IMR-90 (cell line): Measurements from ENCODE around the gene TECTB. TPM values are rescaled to one million over a fixed set of nuclear protein-coding genes. Genes with fewer than 3 reads are reported as not detected.

Experiments
- ATAC-seq: fragments of 200-7000 bp; cut with Tn5 transposase; 2 replicates; pipeline ENCODE4 v1.9.1; 2020; ENCODE audit warnings: low read depth, mild to moderate bottlenecking, moderate library complexity
- BruUV-seq: library from RNA; stranded (reverse); fragments of 400-500 nt; replicated peaks from 2 replicates; lab custom pipeline; 2021; lab: Mats Ljungman, UMichigan
- CTCF ChIA-PET: fragments of 300-600 bp; formaldehyde crosslinking; extraction: SDS; loops from one replicate; lab custom pipeline; 2021; ENCODE audit warnings: antibody characterized with exemption; lab: Yijun Ruan, JAX
- POLR2A ChIA-PET: fragments of 300-600 bp; sonication (Branson Sonifier 250); formaldehyde crosslinking; loops from one replicate; lab custom pipeline; 2022; ENCODE audit warnings: antibody characterized with exemption; ENCODE audit not compliant: unreplicated experiment; lab: Charles Lee
- DNase-seq: peaks from one replicate; pipeline ENCODE4 v3.0.0; 2013
- H2AFZ ChIP-seq: replicated peaks from 2 replicates; pipeline ENCODE3; 2013; ENCODE audit warnings: low read length, mild to moderate bottlenecking; ENCODE audit not compliant: poor library complexity
- H2AK5ac ChIP-seq: 2 replicates; pipeline ENCODE4 v1.6.1; 2013; ENCODE audit warnings: low read depth, low read length, inconsistent platforms
- H2AK9ac ChIP-seq: replicated peaks from 2 replicates; pipeline ENCODE3; 2013; ENCODE audit warnings: mild to moderate bottlenecking, low read depth, low read length, moderate library complexity; ENCODE audit not compliant: poor library complexity
- H2BK120ac ChIP-seq: 2 replicates; pipeline ENCODE4 v1.6.1; 2013; ENCODE audit warnings: low read depth, low read length, inconsistent platforms
- H2BK15ac ChIP-seq: 3 replicates; pipeline ENCODE4 v1.6.1; 2013; ENCODE audit warnings: low read depth, low read length, inconsistent platforms
- H2BK20ac ChIP-seq: 2 replicates; pipeline ENCODE4 v1.6.1; 2013; ENCODE audit warnings: low read depth, mild to moderate bottlenecking, inconsistent platforms, low read length, moderate library complexity
- H2BK5ac ChIP-seq: 2 replicates; pipeline ENCODE4 v1.6.1; 2013; ENCODE audit warnings: mild to moderate bottlenecking, low read depth, low read length, inconsistent platforms; ENCODE audit not compliant: poor library complexity, severe bottlenecking
- H3K14ac ChIP-seq: replicated peaks from 2 replicates; pipeline ENCODE4 v1.6.1; 2013; ENCODE audit warnings: low read depth, low read length, inconsistent platforms
- H3K18ac ChIP-seq: 2 replicates; pipeline ENCODE4 v1.6.1; 2013; ENCODE audit warnings: low read depth, low read length, control low read depth
- H3K23ac ChIP-seq: 2 replicates; pipeline ENCODE4 v1.6.1; 2013; ENCODE audit warnings: low read depth, low read length, inconsistent platforms
- H3K27ac ChIP-seq: 2 replicates; pipeline ENCODE4 v1.5.1; 2013; ENCODE audit warnings: mild to moderate bottlenecking, control low read depth, low read length; ENCODE audit not compliant: insufficient read depth
- H3K27me3 ChIP-seq: 2 replicates; pipeline ENCODE4 v1.6.1; 2013; ENCODE audit warnings: low read length; ENCODE audit not compliant: control insufficient read depth, insufficient read depth
- H3K36me3 ChIP-seq: 2 replicates; pipeline ENCODE4 v1.6.1; 2013; ENCODE audit warnings: low read length, mixed read lengths; ENCODE audit not compliant: control insufficient read depth, insufficient read depth
- H3K4ac ChIP-seq: 2 replicates; pipeline ENCODE4 v1.6.1; 2013; ENCODE audit warnings: low read depth, low read length, inconsistent platforms
- H3K4me1 ChIP-seq: 2 replicates; pipeline ENCODE4 v1.6.1; 2013; ENCODE audit warnings: low read length, mixed read lengths; ENCODE audit not compliant: control insufficient read depth, insufficient read depth
- H3K4me2 ChIP-seq: 2 replicates; pipeline ENCODE4 v1.6.1; 2013; ENCODE audit warnings: low read depth, mild to moderate bottlenecking, control low read depth, low read length, moderate library complexity
- H3K4me3 ChIP-seq: 2 replicates; pipeline ENCODE4 v1.5.1; 2013; ENCODE audit warnings: low read depth, mild to moderate bottlenecking, control low read depth, low read length, moderate library complexity; ENCODE audit not compliant: insufficient read depth
- H3K56ac ChIP-seq: 2 replicates; pipeline ENCODE4 v1.6.1; 2013; ENCODE audit warnings: low read length, inconsistent platforms; ENCODE audit not compliant: insufficient read depth; ENCODE audit errors: extremely low read depth
- H3K79me1 ChIP-seq, 2 experiments: 2 replicates each; pipeline ENCODE4 v1.6.1; 2013; ENCODE audit warnings: low read length in 2 of 2, inconsistent platforms in 1 of 2, low read depth in 1 of 2
- H3K9ac ChIP-seq: 2 replicates; pipeline ENCODE4 v1.6.1; 2013; ENCODE audit warnings: low read depth, low read length, control low read depth
- H3K9me1 ChIP-seq: 2 replicates; pipeline ENCODE4 v1.6.1; 2013; ENCODE audit warnings: low read length, inconsistent platforms; ENCODE audit not compliant: insufficient read depth
- H3K9me3 ChIP-seq: 2 replicates; pipeline ENCODE4 v1.6.1; 2013; ENCODE audit warnings: low read length; ENCODE audit not compliant: control insufficient read depth, insufficient read depth
- H4K20me1 ChIP-seq: 2 replicates; pipeline ENCODE4 v1.6.1; 2013; ENCODE audit warnings: low read length, inconsistent platforms; ENCODE audit not compliant: insufficient read depth
- H4K5ac ChIP-seq: 2 replicates; pipeline ENCODE4 v1.6.1; 2013; ENCODE audit warnings: mild to moderate bottlenecking, low read depth, low read length, control low read depth
- H4K8ac ChIP-seq, 2 experiments: 2 replicates each; pipeline ENCODE4 v1.6.1; 2013; ENCODE audit warnings: low read depth in 2 of 2, low read length in 2 of 2, control low read depth in 1 of 2, inconsistent platforms in 1 of 2
- H4K91ac ChIP-seq: 2 replicates; pipeline ENCODE4 v1.6.1; 2013; ENCODE audit warnings: low read depth, low read length, inconsistent platforms; ENCODE audit not compliant: insufficient read depth
- FOS ChIP-seq: fragments of 150-350 bp; IDR thresholded peaks from 2 replicates; pipeline ENCODE4 v1.6.1; 2016; ENCODE audit warnings: low read depth, low read length
- MAZ ChIP-seq: IDR thresholded peaks from 2 replicates; pipeline ENCODE4 v1.6.1; 2012; ENCODE audit warnings: low read depth, mild to moderate bottlenecking, low read length, improper control_type of control experiment, moderate library complexity, borderline replicate concordance
- POLR2A ChIP-seq: IDR thresholded peaks from 2 replicates; pipeline ENCODE4 v1.6.1; 2012; ENCODE audit warnings: mild to moderate bottlenecking, low read depth, low read length
- RAD21 ChIP-seq: IDR thresholded peaks from 2 replicates; pipeline ENCODE4 v1.6.1; 2012; ENCODE audit warnings: low read length, improper control_type of control experiment
- RCOR1 ChIP-seq: IDR thresholded peaks from 2 replicates; pipeline ENCODE4 v1.6.1; 2012; ENCODE audit warnings: mild to moderate bottlenecking, low read length, improper control_type of control experiment; ENCODE audit not compliant: insufficient replicate concordance
- RFX5 ChIP-seq: IDR thresholded peaks from 2 replicates; pipeline ENCODE4 v1.8.0; 2012; ENCODE audit warnings: low read depth, mild to moderate bottlenecking, low read length, moderate library complexity
- SMC3 ChIP-seq: fragments of 150-350 bp; IDR thresholded peaks from 2 replicates; pipeline ENCODE4 v1.6.1; 2016; ENCODE audit warnings: low read depth, mild to moderate bottlenecking, antibody characterized with exemption, low read length, moderate library complexity
- USF2 ChIP-seq: fragments of 150-350 bp; IDR thresholded peaks from 2 replicates; pipeline ENCODE4 v1.6.1; 2017; ENCODE audit warnings: mild to moderate bottlenecking, antibody characterized with exemption, low read length, low read depth
- WGBS, 2 experiments: methylation state at CpG; one replicate each; pipeline versions ENCODE4 v1.1.5 to v1.1.7; 2013; ENCODE audit warnings: missing lambda C conversion rate in 2 of 2; ENCODE audit not compliant: insufficient read length in 1 of 2; ENCODE audit errors: extremely low coverage in 2 of 2; 5-methylcytosine and 5-hydroxymethylcytosine counted together
- dilution Hi-C: fragments of 300-500 bp; cut with HindIII; formaldehyde crosslinking; loops from one replicate; pipeline ENCODE4 v1.14.3; 2018; ENCODE audit warnings: low sequenced_read_pairs; ENCODE audit not compliant: unreplicated experiment
- in situ Hi-C: fragments of 300-500 bp; cut with MboI; formaldehyde crosslinking; loops from 3 replicates; pipeline ENCODE4 v1.14.3; 2019; ENCODE audit warnings: low sequenced_read_pairs, inconsistent platforms, mixed read lengths
- intact Hi-C: fragments of 100-400 bp; cut with micrococcal nuclease; formaldehyde crosslinking; loops from 2 replicates; pipeline ENCODE4 v1.10.0; 2022
- polyA plus RNA-seq, 3 experiments: library from polyadenylated mRNA; depleted of rRNA; stranded (reverse); fragments of >200 nt; gene quantifications; 2 replicates each; pipeline ENCODE4 v1.2.3, GENCODE V29; 2012; ENCODE audit warnings: low replicate concordance in 1 of 3
- total RNA-seq: library from RNA; depleted of rRNA; stranded (reverse); fragments of >200 nt; gene quantifications from 2 replicates; pipeline ENCODE4 v1.2.3, GENCODE V29; 2012

Gene TECTB
- total and polyA plus RNA-seq, 2 of the 4 experiments (the other 2 are of a cell fraction) = not detected

GRCh38 chr10:112313911-112314310, 30.7 kb downstream of the TECTB start:
- no peak overlapping the region for H4K8ac ChIP-seq
- no peak overlapping the region for H3K18ac ChIP-seq
- H3K9me3 ChIP-seq = no peaks in the 10 kb centered on the region
- H4K20me1 ChIP-seq = no peaks in the 10 kb centered on the region
- no peaks in the 10 kb centered on the region for H3K79me1 ChIP-seq
- ATAC-seq (no peak), DNase-seq (no peak)
- no peak overlapping the region for H3K27ac ChIP-seq
- no peak overlapping the region for H3K4me3 ChIP-seq
- no peaks in the 10 kb centered on the region for H3K36me3 ChIP-seq
- TF ChIP-seq RAD21 = no peak
- no peak for TF ChIP-seq FOS
- no peak for TF ChIP-seq RFX5
- no peak for TF ChIP-seq POLR2A
- TF ChIP-seq USF2 = no peak
- no peak for TF ChIP-seq MAZ
- TF ChIP-seq SMC3 = no peak
- no peak for TF ChIP-seq RCOR1
- no peak overlapping the region for H3K4ac ChIP-seq
- no peak overlapping the region for H2AFZ ChIP-seq
- dilution Hi-C loops = no loop called here
- H3K14ac ChIP-seq = no peak overlapping the region
- no peak overlapping the region for H4K91ac ChIP-seq
- no peak overlapping the region for H3K56ac ChIP-seq
- H3K23ac ChIP-seq = no peak overlapping the region
- no peak overlapping the region for H3K9ac ChIP-seq
- H2BK5ac ChIP-seq = no peak overlapping the region
- in situ Hi-C loops = loop anchor here (10.0 to 25.0 kb wide), 2 partner anchors 179 to 1227 kb away; partner anchors contain the start of gene ADRA2A
- H3K4me2 ChIP-seq = no peak overlapping the region
- intact Hi-C loops = loop anchor here (1.0 to 10.0 kb wide), 5 partner anchors 131 to 1757 kb away; partner anchors contain the start of gene GPAM
- H2BK15ac ChIP-seq = no peak overlapping the region
- no CpG with 5 or more reads among the region's 7 CpGs for WGBS, 2 experiments
- H2BK20ac ChIP-seq = no peak overlapping the region
- CTCF ChIA-PET = interaction anchor here (0.7 to 2.2 kb wide), 2 partner anchors 11 to 652 kb away, joined by 3 to 5 read pairs; no protein-coding TSS in a partner anchor
- no peaks in the 10 kb centered on the region for H3K4me1 ChIP-seq
- H3K27me3 ChIP-seq = peaks cover 2% of the 10 kb centered on the region
- no peak overlapping the region for H4K5ac ChIP-seq
- POLR2A ChIA-PET = no interaction called here
- H2BK120ac ChIP-seq = no peak overlapping the region
- no peak overlapping the region for H2AK9ac ChIP-seq
- no TSS peak for BruUV-seq
- no peak overlapping the region for H2AK5ac ChIP-seq
- no peaks in the 10 kb centered on the region for H3K9me1 ChIP-seq
